ENCODE measurements around the gene CTNNA3.

DNA sequence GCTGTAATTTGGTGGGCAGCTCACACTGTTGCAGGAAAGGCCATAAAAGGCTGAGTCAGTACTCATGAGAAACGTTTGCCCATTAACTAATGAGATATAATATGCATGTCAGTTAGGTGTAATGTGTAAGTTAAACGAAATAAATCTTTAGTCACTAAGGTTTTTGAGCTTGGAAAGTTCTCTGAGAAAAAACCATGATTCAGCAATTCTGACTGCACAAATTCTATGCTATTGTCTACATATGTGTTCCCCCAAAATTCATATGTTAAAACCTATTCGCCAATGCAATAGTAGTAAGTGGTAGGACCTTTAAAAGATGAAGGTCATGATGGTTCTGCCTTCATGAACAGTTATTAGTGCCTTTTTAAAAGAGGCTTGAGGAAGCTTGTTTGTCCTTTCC lies 1329.8 kb downstream of the CTNNA3 start:
- TF ChIP-seq, protein P1, sequence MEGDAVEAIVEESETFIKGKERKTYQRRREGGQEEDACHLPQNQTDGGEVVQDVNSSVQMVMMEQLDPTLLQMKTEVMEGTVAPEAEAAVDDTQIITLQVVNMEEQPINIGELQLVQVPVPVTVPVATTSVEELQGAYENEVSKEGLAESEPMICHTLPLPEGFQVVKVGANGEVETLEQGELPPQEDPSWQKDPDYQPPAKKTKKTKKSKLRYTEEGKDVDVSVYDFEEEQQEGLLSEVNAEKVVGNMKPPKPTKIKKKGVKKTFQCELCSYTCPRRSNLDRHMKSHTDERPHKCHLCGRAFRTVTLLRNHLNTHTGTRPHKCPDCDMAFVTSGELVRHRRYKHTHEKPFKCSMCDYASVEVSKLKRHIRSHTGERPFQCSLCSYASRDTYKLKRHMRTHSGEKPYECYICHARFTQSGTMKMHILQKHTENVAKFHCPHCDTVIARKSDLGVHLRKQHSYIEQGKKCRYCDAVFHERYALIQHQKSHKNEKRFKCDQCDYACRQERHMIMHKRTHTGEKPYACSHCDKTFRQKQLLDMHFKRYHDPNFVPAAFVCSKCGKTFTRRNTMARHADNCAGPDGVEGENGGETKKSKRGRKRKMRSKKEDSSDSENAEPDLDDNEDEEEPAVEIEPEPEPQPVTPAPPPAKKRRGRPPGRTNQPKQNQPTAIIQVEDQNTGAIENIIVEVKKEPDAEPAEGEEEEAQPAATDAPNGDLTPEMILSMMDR (conservative IDR thresholded peaks at IDR 0.05 in 1 of 2, IDR thresholded peaks at IDR 0.05 in 1 of 2; ENCODE audit: extremely low read depth in 1 of 2, insufficient read depth in 1 of 2, low read depth in 1 of 2, low read length in 2 of 2), result no peak
- TF ChIP-seq EZH2 (IDR thresholded peaks at IDR 0.05; ENCODE audit: borderline replicate concordance, low read length), result no peak

Measured in mammary epithelial cell (primary cell).